ENCODE measurements around the gene CLRN1. TPM values are rescaled to one million over a fixed set of nuclear protein-coding genes. Genes with fewer than 3 reads are reported as not detected.

CLRN1 gene
- total RNA-seq, 1 donor from 2014 or later: not detected

DNA sequence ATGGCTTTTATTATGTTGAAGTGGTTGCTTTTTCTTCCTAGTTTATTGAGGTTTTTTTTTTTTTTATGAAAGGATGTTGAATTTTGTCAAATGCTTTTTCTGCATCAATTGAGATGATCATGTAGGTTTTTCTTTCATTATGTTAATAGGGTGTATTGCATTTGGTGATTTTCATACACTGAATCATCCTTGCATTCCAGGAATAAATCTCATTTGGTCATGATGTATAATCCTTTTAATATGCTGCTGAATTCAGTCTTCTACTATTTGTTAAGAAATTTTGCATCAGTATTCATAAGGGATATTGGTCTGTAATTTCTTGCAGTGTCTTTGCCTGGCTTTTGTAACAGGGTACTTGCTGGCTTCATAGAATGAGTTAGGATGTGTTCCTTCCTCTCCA is 11.5 kb upstream of the CLRN1 start:
- intact Hi-C loops (cut with DNase I): no loop called here
- no peak for DNase-seq (ENCODE audit: low spot score)

DNA sequence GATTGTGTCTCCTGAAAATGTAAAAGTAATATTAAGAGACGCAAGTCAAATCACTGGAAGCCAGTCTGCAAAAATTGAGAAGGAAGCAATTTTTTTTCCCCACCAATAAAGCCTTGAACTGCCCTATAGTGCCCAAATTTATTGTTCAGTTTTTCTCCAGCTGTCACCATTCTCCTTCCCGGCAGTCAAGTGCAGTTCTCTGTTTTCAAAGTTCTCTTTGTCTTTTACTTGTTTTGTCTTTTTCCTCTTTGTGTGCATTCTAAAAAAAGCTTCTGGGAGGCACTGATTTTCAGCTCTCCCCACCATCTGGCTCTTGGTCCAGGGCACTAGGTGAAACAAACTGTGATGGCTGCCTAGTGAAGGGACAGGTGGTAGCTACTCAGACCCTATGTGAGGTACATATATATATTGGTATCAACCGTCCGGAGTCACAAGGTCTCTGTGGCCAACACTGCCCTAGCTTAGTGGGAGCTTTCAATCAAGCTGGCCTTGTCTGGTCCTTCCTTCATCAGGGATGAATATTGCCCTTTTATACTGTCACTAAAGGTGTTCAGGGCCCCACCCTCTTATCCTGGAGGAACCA is 6.1 kb upstream of the CLRN1 start:
- DNase-seq (ENCODE audit: low spot score): no peak
- intact Hi-C loops (cut with DNase I): no loop called here

DNA sequence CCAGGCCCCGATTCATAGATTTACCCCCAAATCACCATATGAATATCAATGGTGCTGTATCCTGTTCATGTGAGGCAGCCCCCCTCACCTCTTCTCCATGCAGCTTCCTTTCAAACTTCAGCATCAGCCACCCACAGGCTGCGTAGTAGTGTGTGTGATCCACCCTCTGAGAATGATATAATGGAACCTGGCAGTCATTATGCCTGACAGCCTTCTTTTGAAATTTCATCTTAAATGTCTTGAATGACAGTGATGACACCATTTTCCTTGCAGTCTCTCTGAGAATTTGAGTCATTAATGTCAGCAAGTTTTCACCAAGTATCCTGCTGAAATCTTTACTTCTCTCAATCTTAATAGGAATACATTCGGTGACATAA is 3.5 kb upstream of the CLRN1 start:
- DNase-seq (ENCODE audit: low spot score): no peak
- intact Hi-C loops (cut with DNase I): no loop called here

DNA sequence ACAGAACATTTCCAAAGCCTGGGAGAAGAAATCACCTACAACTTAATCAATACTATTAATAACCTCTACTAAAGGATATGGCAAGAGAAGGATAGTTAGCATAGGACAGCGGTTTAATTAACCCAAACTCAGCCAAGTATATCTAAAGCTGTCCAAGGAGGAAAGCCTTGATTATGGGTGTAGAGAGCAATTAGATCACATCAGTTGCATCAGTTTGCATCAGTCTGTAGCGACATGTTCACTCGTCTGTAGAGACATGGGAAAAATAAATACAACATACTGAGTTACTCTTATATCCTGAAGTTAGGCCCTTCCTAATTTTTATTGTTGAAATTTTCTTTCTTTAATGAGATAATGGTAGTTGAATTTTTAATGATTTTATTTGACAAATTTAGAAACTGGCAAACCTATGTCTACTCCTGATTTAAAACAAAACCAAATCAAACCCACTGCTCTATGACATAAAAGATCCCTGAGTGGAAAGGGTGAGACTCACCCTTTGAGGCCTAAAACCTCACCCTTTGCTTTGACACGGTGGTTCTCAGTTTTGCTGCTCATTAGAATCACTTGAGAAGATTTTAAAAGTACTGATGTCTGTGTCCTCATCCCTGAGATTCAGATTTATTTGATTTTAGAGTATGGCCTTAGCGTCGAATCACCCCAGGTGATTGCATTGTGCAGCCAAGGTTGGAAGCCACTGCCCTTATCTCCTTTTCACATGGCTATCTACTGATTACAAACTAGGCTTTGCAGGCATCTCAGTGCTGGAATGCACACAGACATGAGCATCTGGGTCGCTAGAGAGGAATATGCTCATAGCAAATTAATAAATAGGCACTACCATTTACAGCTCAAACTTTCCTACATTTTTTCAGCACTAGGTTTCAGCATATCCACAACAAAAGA is 2.8 kb upstream of the CLRN1 start:
- intact Hi-C loops (cut with DNase I): no loop called here
- DNase-seq (ENCODE audit: low spot score): no peak

DNA sequence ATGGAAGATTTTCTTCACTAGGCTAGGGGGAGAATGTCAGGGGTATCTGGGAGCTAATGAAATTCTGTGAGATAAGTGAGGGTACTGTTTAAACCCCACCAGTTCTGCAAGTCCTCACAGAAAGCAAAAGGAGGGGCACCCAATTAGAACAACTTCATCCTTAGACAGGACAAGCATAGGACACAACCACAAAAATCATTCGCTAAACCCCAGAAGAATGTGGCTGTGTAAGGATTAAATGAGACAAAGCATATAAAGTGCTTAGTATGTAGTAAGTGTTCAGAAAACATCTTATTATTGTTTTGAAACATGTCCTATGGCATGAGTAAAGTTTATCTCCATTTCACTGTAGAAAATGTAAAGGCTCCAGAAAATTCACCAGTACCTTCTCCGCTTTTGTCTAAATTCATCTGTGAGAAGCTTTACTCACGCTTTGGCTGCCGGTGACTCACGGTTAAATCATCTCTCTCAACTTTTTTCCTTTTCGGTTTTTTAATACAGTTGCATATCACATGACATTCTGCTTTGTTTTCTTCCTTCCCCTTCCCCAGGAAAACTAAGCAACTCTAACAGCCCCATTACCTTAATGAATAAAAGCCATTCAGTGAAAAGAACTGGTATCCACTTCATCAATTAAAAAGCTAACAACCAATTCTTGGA is 1.7 kb downstream of the CLRN1 start:
- intact Hi-C loops (cut with DNase I): no loop called here

DNA sequence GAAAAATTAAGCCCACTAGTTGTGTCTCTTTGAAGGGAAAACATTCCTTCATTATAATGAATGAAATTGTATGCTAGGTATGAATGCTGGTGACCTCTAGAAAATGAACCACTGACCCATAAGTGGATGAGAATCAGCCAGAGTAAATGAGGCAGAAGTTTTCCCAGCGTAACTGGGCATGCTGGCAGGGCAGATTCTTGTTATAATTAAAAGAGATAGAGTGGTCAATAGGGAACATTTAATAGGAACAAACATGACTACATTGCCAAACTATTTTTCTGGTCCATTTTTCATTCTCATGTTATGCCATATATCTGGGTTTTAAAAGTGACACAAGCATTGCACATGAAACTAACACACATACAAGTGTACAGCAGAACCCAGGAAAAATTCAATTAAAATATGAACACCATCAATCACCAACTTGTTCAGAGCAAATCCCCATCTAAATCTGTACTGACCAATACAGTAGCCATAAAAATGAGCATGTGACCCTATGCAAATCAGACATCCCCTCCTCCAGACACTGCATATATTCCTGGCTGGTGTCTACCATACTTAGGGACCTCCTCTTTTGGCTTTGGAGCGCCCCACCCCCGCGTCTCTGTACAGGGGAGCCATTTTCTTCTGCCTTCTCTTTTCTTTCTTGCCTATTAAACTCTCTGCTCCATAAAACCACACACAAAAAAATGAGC is 4.0 kb downstream of the CLRN1 start:
- DNase-seq (ENCODE audit: low spot score): no peak
- intact Hi-C loops (cut with DNase I): no loop called here

More for the DNA sequence above, 1.7 kb downstream of the CLRN1 start:
- DNase-seq (ENCODE audit: low spot score): no peak

DNA sequence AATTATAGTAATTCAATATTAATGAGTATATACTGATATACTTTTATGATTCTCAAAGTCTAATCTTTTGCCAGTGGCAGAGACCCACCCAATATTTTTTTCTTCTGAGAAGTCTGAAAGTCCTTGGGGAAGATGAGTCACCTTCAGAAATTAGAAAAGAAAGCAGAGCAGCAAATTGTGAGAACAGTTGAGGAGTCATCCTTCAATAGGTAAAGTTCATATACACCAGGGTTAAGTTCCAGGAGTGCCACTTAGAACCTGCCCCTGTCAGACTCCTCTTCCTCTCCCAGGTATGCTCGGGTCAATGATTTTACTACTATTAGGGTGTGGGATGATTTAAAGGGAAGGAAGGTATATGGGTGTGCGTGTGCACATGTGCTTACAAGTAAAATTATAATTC is 7.1 kb downstream of the CLRN1 start:
- intact Hi-C loops (cut with DNase I): no loop called here
- DNase-seq (ENCODE audit: low spot score): no peak

DNA sequence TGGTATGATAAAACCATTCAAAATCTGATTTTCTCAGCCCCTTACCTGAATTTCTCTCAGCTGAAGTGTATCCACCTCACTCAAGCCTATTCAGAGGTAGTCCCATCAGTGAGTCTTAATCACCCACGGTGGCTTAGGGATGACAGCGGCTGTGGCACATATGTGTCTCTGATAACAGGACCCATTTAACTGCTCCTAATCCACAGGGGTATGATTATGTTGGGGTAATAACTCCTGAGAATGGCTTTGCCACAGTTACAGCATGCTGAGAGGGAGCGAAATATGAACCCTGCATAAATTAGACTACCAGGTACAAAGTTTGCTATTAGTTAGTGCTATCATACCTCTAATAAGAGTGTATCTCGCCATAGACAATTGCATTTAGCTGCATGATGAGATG is 10.6 kb downstream of the CLRN1 start:
- intact Hi-C loops (cut with DNase I): no loop called here
- no peak for DNase-seq (ENCODE audit: low spot score)

DNA sequence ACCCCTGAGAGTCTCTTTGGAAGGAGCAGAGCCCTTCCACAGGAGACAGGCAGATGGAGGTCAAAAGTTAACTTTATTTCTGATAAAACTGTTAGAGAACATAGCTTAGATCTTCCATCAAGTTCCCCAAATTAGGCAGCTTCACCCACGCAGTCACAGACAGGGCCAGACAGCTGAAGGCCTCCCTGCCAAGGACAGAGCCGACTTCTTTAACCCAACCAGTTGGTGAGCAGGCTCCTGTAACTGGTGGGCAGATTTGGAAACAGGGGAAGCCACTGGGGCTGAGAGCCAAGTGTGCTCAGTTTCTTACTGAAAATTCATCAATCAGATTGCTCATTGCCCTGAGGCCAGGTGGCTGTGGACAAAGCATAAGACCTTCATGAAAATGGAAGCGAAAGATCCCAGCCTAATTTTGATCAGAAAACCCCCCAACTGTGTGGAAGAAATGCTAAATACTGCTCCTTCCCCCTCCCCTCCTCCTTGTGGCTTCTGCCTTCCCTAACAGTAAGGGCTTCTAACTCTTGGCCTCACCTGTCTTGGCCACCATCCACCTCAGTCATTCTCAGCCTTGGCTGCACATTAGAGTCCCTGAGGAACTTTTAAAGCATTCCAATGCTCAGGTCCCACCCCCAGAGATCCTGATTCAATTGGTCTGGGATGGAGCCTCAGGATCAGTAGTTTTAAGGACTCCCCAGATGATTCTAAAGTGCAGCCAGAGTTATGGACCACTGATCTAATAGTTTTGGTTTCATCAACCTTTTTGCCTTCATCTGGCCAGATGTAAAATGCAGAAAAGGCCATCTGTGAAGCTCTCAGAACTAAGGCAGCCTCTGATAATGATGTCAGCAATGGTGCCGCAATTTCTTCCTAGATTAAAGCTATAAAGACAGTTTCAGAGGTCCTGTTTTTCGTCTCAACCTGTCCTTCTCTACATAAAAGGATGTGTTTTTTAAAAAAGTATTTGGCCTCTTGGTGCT is 11.5 kb downstream of the CLRN1 start:
- intact Hi-C loops (cut with DNase I): no loop called here

DNA sequence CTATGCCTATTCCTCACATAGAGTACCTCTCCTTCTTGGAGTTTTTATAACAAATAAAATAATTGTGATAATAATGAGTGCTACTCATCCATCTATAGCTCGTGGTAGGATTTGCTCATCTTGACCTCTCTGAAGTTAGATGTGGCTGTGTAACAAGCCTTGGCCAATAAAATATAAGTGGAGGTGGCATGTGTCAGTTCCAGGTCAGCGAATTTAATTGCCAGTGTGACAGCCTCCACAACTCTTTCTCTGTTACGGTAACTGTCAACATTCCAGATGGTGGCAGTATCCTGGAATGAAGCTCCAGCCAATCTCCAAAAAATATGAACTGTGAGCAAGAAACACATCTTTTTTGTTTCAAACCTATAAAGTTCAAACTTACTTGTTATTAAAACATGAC is 13.8 kb downstream of the CLRN1 start:
- no peak for DNase-seq (ENCODE audit: low spot score)
- intact Hi-C loops (cut with DNase I): no loop called here

More for the DNA sequence above, 11.5 kb downstream of the CLRN1 start:
- no peak for DNase-seq (ENCODE audit: low spot score)

DNA sequence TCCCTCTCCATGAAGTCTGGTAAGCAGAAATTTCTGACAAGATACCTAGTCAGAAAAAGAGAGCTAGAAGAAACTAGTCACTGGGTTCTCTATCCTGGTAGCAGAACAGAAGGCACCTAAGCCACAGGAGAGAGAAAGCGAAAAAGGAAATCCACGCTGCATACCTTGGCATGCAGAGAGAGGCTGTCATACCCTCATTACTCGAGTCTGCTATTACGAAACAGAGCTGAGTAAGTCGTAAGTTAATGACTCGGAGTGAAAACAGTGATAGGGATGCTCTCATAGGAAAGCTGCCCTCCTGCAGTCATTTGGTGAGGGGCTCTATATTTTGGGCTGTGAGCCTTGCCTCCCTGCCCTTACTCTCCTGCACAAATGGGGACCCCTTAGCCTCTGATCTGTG is 16.2 kb downstream of the CLRN1 start:
- no peak for DNase-seq (ENCODE audit: low spot score)
- intact Hi-C loops (cut with DNase I): no loop called here

DNA sequence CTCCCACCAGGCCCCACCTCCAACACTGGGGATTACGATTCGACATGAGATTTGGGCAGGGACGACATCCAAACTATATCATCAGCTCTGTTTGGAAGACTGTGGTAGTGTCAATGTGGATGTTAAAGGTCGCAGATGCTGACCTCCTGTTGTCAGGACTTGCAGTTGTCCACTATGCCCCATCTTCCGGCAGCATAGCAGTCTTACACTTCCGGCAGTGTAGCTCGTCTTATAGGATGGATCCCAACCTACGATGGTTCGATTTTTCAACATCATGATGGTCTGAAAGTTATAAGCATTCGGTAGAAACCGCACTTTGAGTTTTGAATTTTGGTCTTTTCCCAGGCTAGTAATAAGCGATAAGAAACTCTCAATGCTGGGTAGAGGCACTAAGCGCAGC is 20.6 kb downstream of the CLRN1 start:
- DNase-seq (ENCODE audit: low spot score): no peak
- intact Hi-C loops (cut with DNase I): no loop called here

DNA sequence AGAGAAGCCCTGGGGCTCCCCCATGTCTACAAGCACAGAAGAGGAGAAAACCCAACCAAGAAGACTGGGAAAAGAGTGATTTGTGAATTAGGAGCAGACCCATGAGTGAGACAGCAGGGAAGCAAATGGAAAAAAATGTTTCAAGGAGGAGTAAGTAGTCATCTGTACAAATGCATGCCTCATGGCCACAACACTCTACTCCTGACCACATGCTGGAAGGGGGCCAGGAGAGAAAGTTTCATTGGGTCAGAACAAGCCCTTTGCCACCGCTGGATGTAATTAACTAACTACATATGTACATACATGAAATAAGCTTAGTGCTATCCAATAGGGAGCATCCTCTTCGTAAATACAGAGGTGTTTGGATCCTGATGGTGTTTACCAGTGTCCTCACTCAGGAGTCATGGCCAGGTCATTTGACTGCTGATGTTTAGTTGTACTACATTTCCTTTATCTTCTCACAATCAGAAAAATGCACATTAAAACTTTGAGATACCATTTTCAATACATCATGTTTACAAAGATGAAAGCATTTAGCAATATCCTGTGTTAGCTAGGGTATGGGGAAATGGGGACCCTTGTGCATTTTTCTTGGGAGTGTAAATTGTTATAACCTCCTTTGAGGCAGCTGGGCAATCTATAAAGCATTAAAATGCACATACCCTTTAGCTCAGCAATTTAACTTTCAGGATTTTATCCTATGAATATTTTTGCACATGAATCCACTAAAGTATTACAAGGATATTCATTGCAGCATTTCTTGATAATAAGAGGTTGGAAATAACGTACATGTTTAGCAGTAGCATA is 27.1 kb downstream of the CLRN1 start:
- DNase-seq (ENCODE audit: low spot score): no peak
- intact Hi-C loops (cut with DNase I): no loop called here

DNA sequence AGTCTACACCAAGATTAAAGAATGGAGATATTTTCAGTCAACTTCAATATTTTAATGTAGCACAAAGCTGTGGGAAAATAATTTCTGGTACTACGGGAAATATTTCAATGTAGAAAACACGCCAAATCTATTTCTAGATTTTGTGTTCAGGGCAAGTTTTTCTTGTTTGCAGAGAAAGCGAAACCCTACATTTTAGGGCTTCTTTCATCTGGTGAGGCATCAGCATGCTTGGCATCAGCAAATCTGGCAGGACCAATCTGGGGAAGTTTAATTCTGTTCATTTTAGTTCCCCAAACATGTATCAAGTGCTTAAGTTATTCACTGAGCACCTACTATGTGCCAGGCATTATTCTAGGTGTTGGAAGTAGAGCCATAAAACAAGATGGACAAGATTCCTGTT is 30.3 kb downstream of the CLRN1 start:
- DNase-seq (ENCODE audit: low spot score): no peak
- intact Hi-C loops (cut with DNase I): no loop called here

DNA sequence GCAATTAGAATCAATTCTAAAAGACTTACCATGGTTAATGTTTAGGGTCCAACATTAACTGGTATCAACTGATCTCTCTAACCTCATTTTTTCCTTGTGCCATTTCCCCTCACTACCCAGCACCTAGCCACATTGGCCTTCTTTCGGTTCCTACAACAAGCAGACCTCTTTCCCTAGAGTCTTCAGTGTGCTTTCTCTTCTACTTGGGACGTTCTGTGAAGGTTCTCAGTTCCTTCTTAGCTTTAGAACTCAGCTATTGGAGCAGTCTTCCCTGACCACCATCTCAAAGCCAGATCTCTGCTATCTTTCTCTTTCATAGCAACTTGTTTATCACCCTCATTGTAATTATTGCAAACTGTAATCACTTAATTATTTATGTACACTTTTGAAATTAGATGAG is 35.8 kb downstream of the CLRN1 start:
- DNase-seq (ENCODE audit: low spot score): no peak
- intact Hi-C loops (cut with DNase I): no loop called here

DNA sequence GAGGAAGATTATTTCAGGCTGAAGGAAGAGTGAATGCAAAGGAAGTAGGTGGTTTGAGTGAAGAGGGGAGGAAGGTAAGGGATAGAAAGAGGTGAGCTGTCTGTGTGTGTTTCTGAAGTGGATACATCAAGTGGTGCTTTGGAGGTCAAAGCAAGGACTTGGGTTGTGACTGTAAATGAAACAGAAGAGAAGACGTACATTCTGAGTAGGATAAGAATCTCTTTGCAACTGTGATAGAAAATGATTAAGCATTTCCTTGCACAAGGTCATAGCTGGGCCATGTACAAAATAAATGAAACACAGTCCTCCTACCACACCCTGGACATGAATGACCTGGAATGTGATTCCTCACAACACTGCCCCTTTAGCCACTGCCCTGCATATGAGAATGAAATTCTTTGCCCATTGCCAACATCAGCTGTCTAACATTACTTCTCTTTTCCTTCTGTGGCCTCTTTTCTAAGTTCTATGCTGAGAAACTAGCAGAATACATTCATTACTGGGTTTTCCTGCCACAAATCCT is 39.0 kb downstream of the CLRN1 start:
- intact Hi-C loops (cut with DNase I): no loop called here
- DNase-seq (ENCODE audit: low spot score): no peak

DNA sequence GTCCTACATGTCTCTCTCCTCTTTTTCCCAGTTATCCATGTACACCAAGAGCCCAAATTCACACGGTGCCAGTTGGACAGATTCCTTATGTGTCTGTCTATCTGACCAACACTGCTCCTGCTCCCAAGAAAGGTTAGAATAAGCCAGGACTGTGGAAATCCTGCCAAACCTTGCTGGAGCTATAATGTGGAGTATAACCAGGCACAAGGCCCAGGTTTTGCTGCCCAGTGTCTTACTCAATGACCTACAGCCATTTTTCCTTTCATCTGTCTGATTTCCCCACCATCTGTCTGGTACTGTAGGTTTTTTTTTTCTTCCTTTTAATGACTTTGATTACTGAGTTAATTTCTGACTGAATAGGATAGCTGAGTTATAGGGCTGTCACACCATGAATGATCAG is 40.8 kb downstream of the CLRN1 start:
- no peak for DNase-seq (ENCODE audit: low spot score)
- intact Hi-C loops (cut with DNase I): no loop called here

DNA sequence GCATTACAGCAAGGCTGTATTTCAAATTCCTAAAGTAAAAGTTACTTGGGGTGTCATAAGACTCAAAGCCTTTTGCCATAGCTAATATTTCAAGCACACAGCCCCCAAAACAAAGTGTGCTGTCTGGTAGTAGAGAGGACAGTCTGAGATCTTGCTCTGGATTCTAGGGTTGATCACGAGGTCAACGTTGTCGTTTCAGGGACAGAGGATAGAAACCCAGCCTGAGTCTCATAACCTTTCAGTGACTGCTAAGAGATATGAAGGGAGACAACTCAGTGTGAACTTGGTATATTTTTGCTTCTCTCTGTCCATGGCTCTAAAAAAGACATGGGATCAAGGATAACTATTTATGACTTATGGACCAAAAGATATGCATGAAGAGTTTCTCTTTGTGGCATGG is 41.7 kb downstream of the CLRN1 start:
- intact Hi-C loops (cut with DNase I): no loop called here
- no peak for DNase-seq (ENCODE audit: low spot score)
